ENCODE data around the gene GINS2. TPM values are rescaled to one million over a fixed set of nuclear protein-coding genes. Genes with fewer than 3 reads are reported as not detected.

Gene GINS2
- total and polyA plus RNA-seq, 2 experiments from 2014 or later = 8.9 to 26.5 TPM

DNA sequence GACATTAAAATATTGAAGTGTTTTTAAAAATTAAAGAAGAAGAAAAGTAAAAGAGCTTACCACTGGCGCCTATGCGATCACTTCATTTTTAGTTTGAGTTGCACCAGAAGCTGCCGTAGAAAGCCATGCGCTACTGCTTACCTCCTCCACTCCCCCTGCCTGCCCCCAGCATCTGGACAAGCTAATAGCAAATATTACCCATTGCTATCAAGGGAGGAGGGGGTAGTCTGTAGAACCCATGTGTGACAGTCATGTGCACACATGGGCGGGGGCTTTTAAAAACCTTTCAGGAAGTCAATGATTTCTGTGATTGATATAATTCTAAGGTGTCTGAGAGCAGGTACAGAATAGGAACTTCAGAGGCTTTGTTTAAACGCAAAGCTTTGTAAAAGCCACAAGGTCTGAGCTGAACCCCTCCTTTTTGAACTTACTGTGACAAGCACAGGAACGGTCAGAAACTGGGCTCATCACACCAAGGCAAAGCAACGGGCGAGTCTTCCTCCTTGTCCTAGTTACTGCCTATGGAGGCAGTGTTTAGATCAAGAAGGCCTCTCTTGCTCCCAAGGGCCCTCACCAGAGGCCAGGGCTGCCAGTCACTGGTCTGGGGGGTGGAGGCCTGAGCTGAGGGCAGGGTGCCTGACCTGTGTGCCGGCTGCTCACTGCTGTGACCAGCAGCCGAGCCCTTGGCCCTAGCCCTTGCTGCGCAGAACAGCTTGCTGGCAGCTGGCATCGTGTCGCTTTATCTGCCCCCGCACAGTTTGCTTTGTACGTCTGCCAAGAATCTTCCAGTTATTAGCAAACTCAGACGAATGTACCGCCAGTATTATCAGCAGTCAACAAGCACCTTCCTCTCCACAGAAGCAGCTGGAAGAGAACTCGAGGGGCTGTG lies 15.0 kb downstream of the GINS2 start:
- H3K4me1 ChIP-seq (ENCODE audit: low read depth) = no peaks in the 10 kb centered on the region
- no peaks in the 10 kb centered on the region for H3K27me3 ChIP-seq
- no peak overlapping the region for H3K4me3 ChIP-seq
- TF ChIP-seq, protein P1, sequence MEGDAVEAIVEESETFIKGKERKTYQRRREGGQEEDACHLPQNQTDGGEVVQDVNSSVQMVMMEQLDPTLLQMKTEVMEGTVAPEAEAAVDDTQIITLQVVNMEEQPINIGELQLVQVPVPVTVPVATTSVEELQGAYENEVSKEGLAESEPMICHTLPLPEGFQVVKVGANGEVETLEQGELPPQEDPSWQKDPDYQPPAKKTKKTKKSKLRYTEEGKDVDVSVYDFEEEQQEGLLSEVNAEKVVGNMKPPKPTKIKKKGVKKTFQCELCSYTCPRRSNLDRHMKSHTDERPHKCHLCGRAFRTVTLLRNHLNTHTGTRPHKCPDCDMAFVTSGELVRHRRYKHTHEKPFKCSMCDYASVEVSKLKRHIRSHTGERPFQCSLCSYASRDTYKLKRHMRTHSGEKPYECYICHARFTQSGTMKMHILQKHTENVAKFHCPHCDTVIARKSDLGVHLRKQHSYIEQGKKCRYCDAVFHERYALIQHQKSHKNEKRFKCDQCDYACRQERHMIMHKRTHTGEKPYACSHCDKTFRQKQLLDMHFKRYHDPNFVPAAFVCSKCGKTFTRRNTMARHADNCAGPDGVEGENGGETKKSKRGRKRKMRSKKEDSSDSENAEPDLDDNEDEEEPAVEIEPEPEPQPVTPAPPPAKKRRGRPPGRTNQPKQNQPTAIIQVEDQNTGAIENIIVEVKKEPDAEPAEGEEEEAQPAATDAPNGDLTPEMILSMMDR (IDR thresholded peaks at IDR 0.05; ENCODE audit: low read depth, low read length) = no peak
- H3K36me3 ChIP-seq = peaks cover 64% of the 10 kb centered on the region
- peak in 1 of 2 donors; percentile 82 for DNase-seq (ENCODE audit: low read depth in 1 of 2, low spot score in 1 of 2)
- H3K9me3 ChIP-seq (ENCODE audit: low read depth) = no peaks in the 10 kb centered on the region
- H3K27ac ChIP-seq = peak overlapping the region; percentile 54

GRCh38 chr16:85670840-85671239 lies 17.9 kb downstream of the GINS2 start:
- H3K4me1 ChIP-seq (ENCODE audit: low read depth) = no peaks in the 10 kb centered on the region
- H3K27ac ChIP-seq = no peak overlapping the region
- TF ChIP-seq, protein P1 (IDR thresholded peaks at IDR 0.05; ENCODE audit: low read depth, low read length) = no peak
- H3K4me3 ChIP-seq = no peak overlapping the region
- H3K9me3 ChIP-seq (ENCODE audit: low read depth) = no peaks in the 10 kb centered on the region
- H3K27me3 ChIP-seq = no peaks in the 10 kb centered on the region
- DNase-seq (ENCODE audit: low read depth in 1 of 2, low spot score in 1 of 2) = no peak
- peaks cover 93% of the 10 kb centered on the region for H3K36me3 ChIP-seq

DNA sequence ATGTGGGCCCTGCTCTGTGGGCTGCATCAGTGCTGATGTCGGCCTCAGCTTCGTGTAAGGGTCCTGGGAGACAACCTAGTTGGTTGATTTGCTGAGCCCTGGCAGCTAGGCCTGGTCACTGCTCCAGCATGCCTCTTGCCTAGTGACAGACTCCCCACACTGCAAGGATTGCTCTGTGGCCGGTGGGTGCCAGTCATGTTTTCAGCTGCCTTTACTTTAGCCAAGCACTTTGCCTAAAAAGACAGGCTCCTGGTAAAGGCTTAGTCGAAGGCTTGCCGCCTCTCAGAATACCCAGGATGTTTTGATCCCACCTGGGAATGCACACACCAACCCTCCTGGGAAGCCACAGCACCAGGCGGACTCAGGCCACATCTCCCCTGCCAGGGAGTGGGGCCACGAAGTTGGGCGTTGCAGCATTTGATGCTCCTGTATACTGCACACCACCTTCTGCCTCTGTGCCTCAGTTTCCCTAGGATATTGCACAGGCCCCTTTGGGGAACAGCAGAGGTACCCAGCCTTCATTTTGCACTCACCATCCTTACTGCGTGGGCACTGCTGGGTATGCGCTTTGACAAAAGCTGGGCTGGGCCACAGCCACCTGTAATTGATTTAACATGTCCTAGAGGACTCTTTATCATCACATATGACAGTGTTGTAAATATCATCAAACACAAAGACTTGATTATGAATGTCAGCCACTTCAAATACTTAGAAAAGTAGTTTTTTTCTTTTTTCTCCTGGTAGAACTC lies 19.9 kb downstream of the GINS2 start:
- Histone ChIP-seq H3K4me1 (ENCODE audit: low read depth) (no peaks in the 10 kb centered on the region), H3K9me3 (ENCODE audit: low read depth) (no peaks in the 10 kb centered on the region), H3K27me3 (no peaks in the 10 kb centered on the region), H3K4me3 (no peak overlapping the region), H3K27ac (no peak overlapping the region), H3K36me3 (peaks cover 89% of the 10 kb centered on the region)
- TF ChIP-seq, protein P1 (IDR thresholded peaks at IDR 0.05; ENCODE audit: low read depth, low read length) = no peak
- DNase-seq (ENCODE audit: low read depth in 1 of 2, low spot score in 1 of 2) = no peak

DNA sequence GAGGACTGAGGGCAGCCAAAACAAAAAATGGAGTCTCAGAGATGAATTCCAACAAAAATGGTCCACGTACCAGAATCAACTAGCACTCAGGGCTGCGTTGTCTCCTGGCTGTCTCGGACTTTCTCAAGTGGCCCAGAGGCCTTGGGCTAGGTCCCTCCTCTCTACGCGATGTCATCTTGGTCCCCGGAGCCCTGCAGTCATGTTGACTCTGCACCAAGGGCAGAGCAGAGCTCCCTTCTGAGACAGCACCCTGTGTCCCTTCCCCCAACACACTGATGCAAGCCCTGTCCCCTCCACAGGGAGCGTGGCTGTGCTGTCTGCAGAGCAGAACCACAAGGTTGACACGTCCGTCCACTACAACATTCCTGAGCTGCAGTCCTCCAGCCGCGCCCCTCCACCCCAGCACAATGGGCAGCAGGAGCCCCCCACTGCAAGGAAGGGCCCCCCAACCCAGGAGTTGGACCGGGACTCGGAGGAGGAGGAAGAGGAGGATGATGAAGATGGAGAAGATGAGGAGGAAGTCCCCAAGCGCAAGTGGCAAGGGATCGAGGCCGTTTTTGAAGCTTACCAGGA lies 20.8 kb downstream of the GINS2 start:
- no peaks in the 10 kb centered on the region for H3K4me1 ChIP-seq (ENCODE audit: low read depth)
- TF ChIP-seq, protein P1 (IDR thresholded peaks at IDR 0.05; ENCODE audit: low read depth, low read length) = no peak
- no peaks in the 10 kb centered on the region for H3K9me3 ChIP-seq (ENCODE audit: low read depth)
- DNase-seq (ENCODE audit: low read depth in 1 of 2, low spot score in 1 of 2) = no peak
- H3K36me3 ChIP-seq = peaks cover 91% of the 10 kb centered on the region
- no peaks in the 10 kb centered on the region for H3K27me3 ChIP-seq
- no peak overlapping the region for H3K4me3 ChIP-seq
- H3K27ac ChIP-seq = no peak overlapping the region

GRCh38 chr16:85667261-85667660 lies 21.5 kb downstream of the GINS2 start:
- Histone ChIP-seq H3K4me3 (no peak overlapping the region), H3K36me3 (peaks cover 84% of the 10 kb centered on the region), H3K9me3 (ENCODE audit: low read depth) (no peaks in the 10 kb centered on the region), H3K27ac (no peak overlapping the region), H3K27me3 (no peaks in the 10 kb centered on the region), H3K4me1 (ENCODE audit: low read depth) (no peaks in the 10 kb centered on the region)
- no peak for DNase-seq (ENCODE audit: low read depth in 1 of 2, low spot score in 1 of 2)
- TF ChIP-seq, protein P1 (IDR thresholded peaks at IDR 0.05; ENCODE audit: low read depth, low read length) = no peak

Data from cardiac muscle cell (in vitro differentiated cells and primary cell).